Measurements from ENCODE around the gene TMEM17. TPM values are rescaled to one million over a fixed set of nuclear protein-coding genes. Genes with fewer than 3 reads are reported as not detected.

TMEM17 gene
- total and polyA plus RNA-seq, 2 of the 13 experiments (the other 11 are each of a cell fraction or from before 2014, with no cell fraction given): 0.22 to 0.50 TPM

- Histone ChIP-seq H3K36me3 (replicated peaks in 1 of 2; ENCODE audit: control insufficient read depth in 1 of 2, insufficient read depth in 2 of 2, low read length in 2 of 2) (no peaks in the 10 kb centered on the region), H3K9me3 (ENCODE audit: low read length) (no peaks in the 10 kb centered on the region), H3K27ac (ENCODE audit: extremely low read length, insufficient read depth, low read length) (no peak overlapping the region), H3K27me3 (ENCODE audit: control insufficient read depth in 1 of 2, insufficient read depth in 2 of 2, low read length in 2 of 2) (no peaks in the 10 kb centered on the region), H3K79me2 (ENCODE audit: insufficient read depth, low read length) (no peaks in the 10 kb centered on the region), H3K9ac (ENCODE audit: insufficient read depth, low read depth, low read length) (no peak overlapping the region), H4K20me1 (ENCODE audit: insufficient read depth, low read length) (no peaks in the 10 kb centered on the region), H2AFZ (ENCODE audit: low read length) (no peak overlapping the region), H3K4me2 (ENCODE audit: low read depth, low read length) (no peak overlapping the region), H3K4me1 (ENCODE audit: insufficient read depth, low read length) (peaks cover 97% of the 10 kb centered on the region), H3K4me3 (replicated peaks in 1 of 3; ENCODE audit: insufficient read depth in 1 of 3, low read depth in 2 of 3, low read length in 3 of 3) (no peak overlapping the region)
- ATAC-seq (no peak), FAIRE-seq (no peak), DNase-seq (ENCODE audit: low spot score) (no peak)
- ChIA-PET CTCF (ENCODE audit: low intra/inter-chr PET ratio, low total read pairs) (no interaction called here), POLR2A (no interaction called here)
- intact Hi-C loops (cut with micrococcal nuclease; ENCODE audit: unreplicated experiment) (no loop called here), in situ Hi-C loops (cut with HindIII; ENCODE audit: extremely low pct_ligation_motif_present, low pct_unique_long_range_greater_than_20kb) (no loop called here)
- 91% methylated on average over 4 of the region's 4 CpGs for WGBS (ENCODE audit: low lambda C conversion rate)
- no TSS peak for BruUV-seq (replicated peaks)
- no peak for TF ChIP-seq SIN3A (IDR thresholded peaks at IDR 0.05; ENCODE audit: borderline replicate concordance, low read depth, low read length)
- peak; percentile 85; the same call in 1 of the 2 replicates for TF ChIP-seq ZNF232 (CRISPR knock-in tag; IDR thresholded peaks at IDR 0.05; ENCODE audit: borderline replicate concordance)
- peak; percentile 6; the same call in 1 of the 2 replicates for TF ChIP-seq MAX (IDR thresholded peaks at IDR 0.05)
- TF ChIP-seq ZMYM4 (CRISPR knock-in tag; IDR thresholded peaks at IDR 0.05): peak; percentile 15; the same call in 1 of the 2 replicates
- TF ChIP-seq MAFK (conservative IDR thresholded peaks at IDR 0.05 in 1 of 2, IDR thresholded peaks at IDR 0.05 in 1 of 2; ENCODE audit: low read length in 2 of 2): no peak
- TF ChIP-seq ZNF362 (CRISPR knock-in tag; IDR thresholded peaks at IDR 0.05; ENCODE audit: borderline replicate concordance): no peak
- peak; percentile 14; the same call in 1 of the 2 replicates for TF ChIP-seq NR0B2 (CRISPR knock-in tag; IDR thresholded peaks at IDR 0.05)
- TF ChIP-seq PITX1 (CRISPR knock-in tag; IDR thresholded peaks at IDR 0.05): 0 out of 2 replicates have a peak, but pooled peaks have one; percentile 28
- 0 out of 2 replicates have a peak, but pooled peaks have one; percentile 46 for TF ChIP-seq BCL3 (CRISPR knock-in tag; IDR thresholded peaks at IDR 0.05)
- no peak for TF ChIP-seq USF2 (IDR thresholded peaks at IDR 0.05; ENCODE audit: low read depth, low read length)
- no peak for TF ChIP-seq USF2 (CRISPR knock-in tag; IDR thresholded peaks at IDR 0.05; ENCODE audit: borderline replicate concordance)
- 0 out of 2 replicates have a peak, but pooled peaks have one; percentile 9 for TF ChIP-seq ZNF609 (CRISPR knock-in tag; IDR thresholded peaks at IDR 0.05; ENCODE audit: borderline replicate concordance)
- 0 out of 2 replicates have a peak, but pooled peaks have one; percentile 22 for TF ChIP-seq EED (CRISPR knock-in tag; IDR thresholded peaks at IDR 0.05)
Measured at GRCh38 chr2:62461017-62461553, 44.9 kb downstream of the TMEM17 start.
